ENCODE results near the gene SPNS1. TPM values are rescaled to one million over a fixed set of nuclear protein-coding genes. Genes with fewer than 3 reads are reported as not detected.

SPNS1 gene
- total and polyA plus RNA-seq, 2 of the 8 experiments (the other 6 are each of a cell fraction or from before 2014, with no cell fraction given): 48.8 to 66.9 TPM

GRCh38 chr16:28989363-28989762, 14.8 kb downstream of the SPNS1 start (continued):
- no peak for TF ChIP-seq KDM4A (IDR thresholded peaks at IDR 0.05; ENCODE audit: low read depth, low read length, severe bottlenecking)

Measured in H1 (cell line).